GM12874 (cell line): ENCODE results near the gene PRKAG2.

ENCODE experiments used
- TF ChIP-seq, protein P1 (sequence below): IDR thresholded peaks from 2 replicates; pipeline ENCODE4 v1.5.1; 2011; ENCODE audit warnings: low read depth, mild to moderate bottlenecking, control low read depth, low read length, moderate library complexity; ENCODE audit not compliant: insufficient read depth

The PRKAG2 gene

GRCh38 chr7:151859111-151859947, 17.6 kb downstream of the PRKAG2 start:
- TF ChIP-seq, protein P1, sequence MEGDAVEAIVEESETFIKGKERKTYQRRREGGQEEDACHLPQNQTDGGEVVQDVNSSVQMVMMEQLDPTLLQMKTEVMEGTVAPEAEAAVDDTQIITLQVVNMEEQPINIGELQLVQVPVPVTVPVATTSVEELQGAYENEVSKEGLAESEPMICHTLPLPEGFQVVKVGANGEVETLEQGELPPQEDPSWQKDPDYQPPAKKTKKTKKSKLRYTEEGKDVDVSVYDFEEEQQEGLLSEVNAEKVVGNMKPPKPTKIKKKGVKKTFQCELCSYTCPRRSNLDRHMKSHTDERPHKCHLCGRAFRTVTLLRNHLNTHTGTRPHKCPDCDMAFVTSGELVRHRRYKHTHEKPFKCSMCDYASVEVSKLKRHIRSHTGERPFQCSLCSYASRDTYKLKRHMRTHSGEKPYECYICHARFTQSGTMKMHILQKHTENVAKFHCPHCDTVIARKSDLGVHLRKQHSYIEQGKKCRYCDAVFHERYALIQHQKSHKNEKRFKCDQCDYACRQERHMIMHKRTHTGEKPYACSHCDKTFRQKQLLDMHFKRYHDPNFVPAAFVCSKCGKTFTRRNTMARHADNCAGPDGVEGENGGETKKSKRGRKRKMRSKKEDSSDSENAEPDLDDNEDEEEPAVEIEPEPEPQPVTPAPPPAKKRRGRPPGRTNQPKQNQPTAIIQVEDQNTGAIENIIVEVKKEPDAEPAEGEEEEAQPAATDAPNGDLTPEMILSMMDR = no peak

- TF ChIP-seq, protein P1 = no peak
These were observed 18.5 kb downstream of the PRKAG2 start for GRCh38 chr7:151858456-151858855.

GRCh38 chr7:151857866-151858450, 19.0 kb downstream of the PRKAG2 start:
- TF ChIP-seq, protein P1 = no peak

- TF ChIP-seq, protein P1 = no peak
These were observed 19.5 kb downstream of the PRKAG2 start for GRCh38 chr7:151857412-151857811.

DNA sequence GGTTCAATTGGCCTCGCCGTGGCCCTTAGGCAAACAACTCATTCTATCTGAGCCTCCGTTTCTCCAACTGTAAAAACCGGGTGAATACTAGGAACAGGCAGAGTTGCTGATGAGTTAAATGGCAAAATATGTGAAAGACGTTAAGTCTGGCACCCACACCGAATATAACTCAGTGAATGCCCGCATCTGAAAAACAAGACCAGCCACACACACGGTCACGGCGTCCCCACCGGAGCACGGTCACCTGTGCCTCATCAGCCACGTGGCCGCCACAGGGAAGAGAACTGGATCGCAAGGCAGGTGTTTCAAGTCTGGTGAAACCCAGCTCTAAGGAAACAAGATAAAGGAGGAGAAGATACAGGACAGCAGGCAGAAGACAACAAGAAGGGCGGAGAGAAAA, 20.4 kb downstream of the PRKAG2 start:
- TF ChIP-seq, protein P1 = no peak

DNA sequence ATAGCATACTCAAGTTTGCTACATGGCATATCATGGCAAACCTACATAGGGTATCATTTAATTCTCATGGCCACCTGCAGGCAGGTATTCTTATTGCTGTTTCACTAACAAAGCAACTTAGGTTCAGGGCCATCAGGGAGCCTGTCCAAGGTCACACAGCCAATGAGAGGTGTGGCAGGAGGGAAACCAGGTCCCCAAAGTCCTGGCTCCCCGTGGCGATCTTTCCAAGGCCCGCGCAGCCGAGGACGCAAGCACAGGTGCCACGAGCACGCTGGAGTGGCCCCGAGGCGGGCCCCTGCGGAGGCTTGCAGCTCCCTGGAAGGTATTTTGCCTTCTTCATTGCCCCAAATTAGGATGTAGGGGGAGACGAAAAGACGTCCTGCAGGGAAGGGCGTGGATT, 20.8 kb downstream of the PRKAG2 start:
- TF ChIP-seq, protein P1 = no peak

DNA sequence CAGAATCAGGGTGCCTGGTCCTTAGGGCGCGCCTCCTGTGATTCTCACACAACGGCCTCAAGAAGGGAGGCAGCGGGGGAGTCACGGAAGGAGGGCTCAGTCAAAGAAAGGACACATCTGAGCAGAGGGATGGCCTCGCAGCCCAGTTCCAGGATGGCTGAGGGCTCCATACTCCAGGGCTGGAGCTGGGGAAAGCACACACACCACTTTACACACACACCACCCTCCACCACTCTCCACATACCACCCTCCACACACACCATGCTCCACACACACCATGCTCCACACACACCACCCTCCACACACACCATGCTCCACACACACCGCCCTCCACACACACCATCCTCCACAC, 22.2 kb downstream of the PRKAG2 start:
- TF ChIP-seq, protein P1 = no peak
